Neural cell (in vitro differentiated cells): ENCODE results near the gene VPS13C.

Experiments
- RAD21 ChIP-seq: fragments of 450-650 bp; conservative IDR thresholded peaks from 2 replicates; pipeline ENCODE4 v1.6.1; 2014; ENCODE audit warnings: antibody characterized with exemption, mild to moderate bottlenecking, moderate library complexity
- TF ChIP-seq, protein P1 (sequence below): fragments of 450-650 bp; IDR thresholded peaks from 2 replicates; pipeline ENCODE4 v1.5.1; 2014; ENCODE audit warnings: antibody characterized with exemption, mild to moderate bottlenecking, moderate library complexity; ENCODE audit not compliant: poor library complexity, severe bottlenecking

DNA sequence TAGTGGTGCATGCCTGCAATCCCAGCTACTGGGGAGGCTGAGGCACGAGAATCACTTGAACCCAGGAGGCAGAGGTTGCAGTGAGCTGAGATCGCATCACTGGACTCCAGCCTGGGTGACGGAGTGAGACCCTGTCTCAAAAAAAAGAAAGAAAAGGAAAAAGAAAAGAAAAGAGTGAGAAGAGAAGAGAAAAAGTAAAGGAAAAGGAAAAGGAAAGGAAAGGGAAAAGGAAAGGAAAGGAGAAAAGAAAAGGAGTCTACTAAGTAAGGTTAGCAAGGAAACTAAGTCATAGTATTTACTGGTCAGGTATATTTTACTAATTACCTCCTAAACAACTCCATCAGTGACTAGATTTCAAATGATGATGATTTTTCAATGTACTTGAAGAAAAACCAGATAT lies 198.3 kb downstream of the VPS13C start:
- TF ChIP-seq, protein P1, sequence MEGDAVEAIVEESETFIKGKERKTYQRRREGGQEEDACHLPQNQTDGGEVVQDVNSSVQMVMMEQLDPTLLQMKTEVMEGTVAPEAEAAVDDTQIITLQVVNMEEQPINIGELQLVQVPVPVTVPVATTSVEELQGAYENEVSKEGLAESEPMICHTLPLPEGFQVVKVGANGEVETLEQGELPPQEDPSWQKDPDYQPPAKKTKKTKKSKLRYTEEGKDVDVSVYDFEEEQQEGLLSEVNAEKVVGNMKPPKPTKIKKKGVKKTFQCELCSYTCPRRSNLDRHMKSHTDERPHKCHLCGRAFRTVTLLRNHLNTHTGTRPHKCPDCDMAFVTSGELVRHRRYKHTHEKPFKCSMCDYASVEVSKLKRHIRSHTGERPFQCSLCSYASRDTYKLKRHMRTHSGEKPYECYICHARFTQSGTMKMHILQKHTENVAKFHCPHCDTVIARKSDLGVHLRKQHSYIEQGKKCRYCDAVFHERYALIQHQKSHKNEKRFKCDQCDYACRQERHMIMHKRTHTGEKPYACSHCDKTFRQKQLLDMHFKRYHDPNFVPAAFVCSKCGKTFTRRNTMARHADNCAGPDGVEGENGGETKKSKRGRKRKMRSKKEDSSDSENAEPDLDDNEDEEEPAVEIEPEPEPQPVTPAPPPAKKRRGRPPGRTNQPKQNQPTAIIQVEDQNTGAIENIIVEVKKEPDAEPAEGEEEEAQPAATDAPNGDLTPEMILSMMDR = no peak
- no peak for TF ChIP-seq RAD21
